HG02970 (cell line): ENCODE data around the gene NPPB.

Source experiments
- ATAC-seq: cut with Tn5 transposase; IDR thresholded peaks from one replicate; pipeline ENCODE4 v1.9.1; 2021; ENCODE audit warnings: mild to moderate bottlenecking, moderate library complexity, moderate number of reproducible peaks; ENCODE audit not compliant: unreplicated experiment, low FRiP score

The NPPB gene

GRCh38 chr1:11881749-11882441, 23.1 kb upstream of the NPPB start:
- ATAC-seq = no peak

DNA sequence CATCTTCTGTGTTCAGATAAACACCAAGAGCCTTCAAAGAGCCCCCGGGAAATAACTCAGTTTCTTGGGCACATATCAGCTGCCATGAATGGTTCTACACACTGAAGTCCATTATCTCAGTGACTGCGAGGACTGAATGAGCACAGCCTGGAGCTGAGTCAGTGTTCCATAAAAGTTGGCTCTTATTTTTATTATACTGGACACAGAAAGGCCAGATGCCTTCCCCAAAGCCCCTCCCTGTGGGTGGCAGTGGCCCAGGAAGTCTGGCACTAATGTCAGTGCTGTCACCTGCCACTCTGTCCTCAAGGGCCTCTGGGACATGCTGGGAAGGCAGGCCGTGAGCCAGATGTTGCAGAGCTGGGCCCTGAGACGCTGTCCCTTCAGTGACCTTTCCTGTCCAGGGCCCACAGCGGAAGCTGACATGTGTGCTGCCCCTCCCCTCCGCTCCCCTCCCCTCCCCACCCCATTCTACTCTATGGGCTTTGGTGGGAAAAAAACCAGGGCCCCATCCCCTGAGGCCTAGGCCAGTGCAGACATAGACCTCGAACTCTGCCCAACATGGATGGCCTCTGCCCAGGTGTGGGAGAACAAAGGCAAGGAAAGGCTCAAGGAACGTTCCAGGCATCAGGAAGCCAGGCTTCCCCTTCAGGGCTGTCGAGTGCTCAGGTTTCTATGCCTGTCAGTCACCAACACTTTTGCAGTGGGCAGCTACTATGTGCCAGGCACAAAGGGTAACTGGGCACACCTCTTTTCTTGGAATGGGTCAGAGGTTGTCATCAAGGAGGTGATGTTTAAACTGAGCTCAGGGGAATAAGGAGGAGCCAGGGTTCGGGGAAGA, 22.4 kb upstream of the NPPB start:
- ATAC-seq = no peak

DNA sequence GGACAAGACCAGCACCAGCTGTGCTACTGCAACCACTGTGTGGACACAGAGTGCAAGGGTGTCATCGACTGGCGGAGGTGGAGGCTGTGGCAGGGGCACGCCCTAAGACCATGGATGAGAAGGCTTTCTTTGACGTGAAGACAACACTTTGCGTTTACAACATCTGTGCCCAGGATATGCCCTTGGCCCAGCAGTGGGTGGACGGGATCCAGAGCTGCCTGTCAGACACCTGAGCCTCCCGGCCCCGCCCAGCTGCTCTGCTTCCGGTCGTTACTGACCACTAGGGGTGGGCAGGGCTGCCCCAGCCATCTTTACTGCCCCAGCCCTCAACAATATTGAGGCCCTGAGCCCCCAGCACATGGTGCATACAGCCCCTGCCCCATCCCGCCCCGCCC, 21.4 kb upstream of the NPPB start:
- ATAC-seq = no peak

DNA sequence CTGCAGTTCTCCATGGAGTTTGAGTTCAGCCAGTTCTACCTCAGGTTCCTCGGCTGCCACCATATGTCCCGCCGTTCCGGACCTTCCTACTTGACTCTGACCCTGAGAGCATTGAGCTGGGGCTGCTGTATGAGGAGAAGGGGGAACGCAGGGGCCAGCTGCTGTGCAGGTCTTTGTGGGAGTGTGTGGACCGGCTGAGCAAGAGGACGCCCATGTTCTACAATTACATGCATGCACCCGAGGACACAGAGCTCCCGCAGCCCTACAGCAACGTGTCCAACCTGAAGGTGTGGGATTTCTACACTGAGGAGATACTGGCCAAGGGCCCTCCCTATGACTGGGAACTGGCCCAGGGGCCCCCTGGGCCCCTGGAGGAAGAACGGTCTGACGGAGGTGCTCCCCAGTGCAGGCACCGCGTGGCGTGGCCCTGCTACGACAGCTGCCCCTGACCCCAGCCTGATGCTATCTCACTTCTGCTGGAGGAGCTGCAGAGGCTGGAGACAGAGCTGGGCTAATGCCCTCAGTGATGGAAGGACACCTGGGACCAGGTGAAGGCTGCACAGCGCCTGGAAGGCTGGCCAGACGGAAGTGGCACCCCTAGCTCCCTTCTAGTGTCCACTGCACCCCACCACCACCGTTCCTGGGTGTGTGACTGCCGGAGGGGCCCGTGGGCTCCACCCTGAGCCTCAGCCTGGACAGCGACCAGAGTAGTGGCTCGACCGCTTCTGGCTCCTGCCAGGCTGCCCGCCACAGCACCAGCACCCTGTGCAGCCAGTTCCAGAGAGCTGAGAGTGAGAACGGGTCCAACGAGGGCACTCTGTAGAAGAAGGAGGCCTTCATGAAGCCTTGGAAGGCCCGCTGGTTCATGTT, 20.8 kb upstream of the NPPB start:
- no peak for ATAC-seq

DNA sequence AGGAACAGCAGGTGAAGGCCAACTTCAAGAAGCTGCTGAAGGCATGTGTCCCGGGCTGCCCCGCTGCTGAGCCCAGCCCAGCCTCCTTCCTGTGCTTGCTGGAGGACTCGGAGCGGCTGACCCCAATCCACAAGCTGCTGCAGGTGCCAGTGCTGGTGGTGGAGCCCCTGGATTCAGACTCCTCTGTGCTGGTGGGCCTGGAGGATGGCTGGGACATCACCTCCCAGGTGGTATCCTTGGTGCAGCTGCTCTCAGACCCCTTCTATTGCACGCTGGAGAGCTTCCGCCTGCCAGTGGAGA, 20.1 kb upstream of the NPPB start:
- no peak for ATAC-seq

DNA sequence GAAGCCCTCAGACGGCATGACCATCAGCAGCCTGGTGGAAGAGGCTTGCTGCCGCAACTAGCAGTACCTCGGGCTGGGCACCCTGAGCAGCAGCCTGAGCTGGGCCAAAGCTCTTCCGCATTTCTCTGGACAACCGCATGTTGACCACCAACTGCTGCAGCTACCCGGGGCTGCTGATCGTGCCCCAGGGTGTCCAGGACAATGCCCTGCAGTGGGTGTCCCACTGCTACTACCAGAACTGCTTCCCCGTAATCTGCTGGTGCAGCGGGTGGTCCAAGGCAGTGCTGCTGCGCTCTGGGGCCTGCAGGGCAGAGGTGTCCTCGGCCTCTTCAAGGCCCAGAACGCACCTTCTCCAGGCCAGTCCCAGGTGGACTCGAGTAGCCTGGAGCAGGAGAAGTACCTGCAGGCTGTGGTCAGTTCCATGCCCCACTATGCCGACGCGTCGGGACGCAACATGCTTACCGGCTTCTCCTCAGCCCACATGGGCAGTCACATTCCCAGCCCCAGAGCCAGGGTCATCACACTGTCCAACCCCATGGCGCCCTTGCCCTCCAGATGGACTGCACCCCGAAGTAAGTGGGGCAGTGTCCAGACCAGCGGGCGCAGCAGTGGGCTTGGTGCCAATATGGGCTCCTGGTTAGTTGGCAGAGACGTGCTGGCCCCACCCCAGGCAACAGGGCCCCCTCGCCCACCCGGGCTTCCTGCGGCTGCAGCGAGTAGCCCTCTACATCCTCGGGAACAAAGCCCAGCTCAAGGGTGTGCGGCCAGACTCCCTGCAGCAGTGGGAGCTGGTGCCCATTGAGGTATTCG, 19.5 kb upstream of the NPPB start:
- no peak for ATAC-seq

DNA sequence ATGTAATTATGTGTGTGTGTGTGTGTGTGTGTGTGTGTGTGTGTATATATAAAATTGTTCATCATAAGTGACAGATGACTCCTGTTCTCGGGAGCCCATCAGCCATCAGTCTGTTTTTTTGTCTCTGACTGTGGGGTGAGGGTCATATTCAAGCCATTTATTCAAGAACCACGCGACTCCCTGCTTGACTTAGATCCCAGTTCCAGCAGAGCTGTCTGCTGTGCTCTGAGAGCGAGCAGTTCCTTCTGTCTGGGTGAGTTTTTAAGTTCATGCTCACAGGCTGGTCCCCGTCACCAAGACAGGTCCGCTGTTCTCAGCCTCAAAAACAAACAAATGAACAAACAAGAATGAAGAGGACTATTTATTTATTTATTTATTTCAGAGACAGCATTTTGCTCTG, 18.3 kb upstream of the NPPB start:
- no peak for ATAC-seq

GRCh38 chr1:11875094-11875493, 16.3 kb upstream of the NPPB start:
- no peak for ATAC-seq

- no peak for ATAC-seq
These were observed 15.9 kb upstream of the NPPB start for GRCh38 chr1:11874624-11875023.

DNA sequence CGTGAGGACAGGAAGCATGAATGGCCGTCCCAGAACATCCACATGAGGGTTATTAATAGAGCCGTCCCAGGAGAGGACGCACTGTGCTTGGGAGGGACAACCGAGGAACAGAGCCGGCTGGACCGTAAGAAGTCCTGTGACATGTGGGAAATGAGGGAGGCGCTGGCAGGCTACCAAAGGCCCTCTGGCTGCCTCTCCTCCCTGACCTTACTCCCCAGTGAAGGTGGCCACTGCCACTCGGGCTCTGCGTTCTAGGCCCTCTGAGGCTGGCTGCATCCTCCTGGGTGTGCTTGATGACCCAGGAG, 15.5 kb upstream of the NPPB start:
- no peak for ATAC-seq

- no peak for ATAC-seq
These were observed 14.9 kb upstream of the NPPB start for GRCh38 chr1:11873395-11874257.

- ATAC-seq = no peak
These were observed 13.8 kb upstream of the NPPB start for GRCh38 chr1:11872545-11872944.

DNA sequence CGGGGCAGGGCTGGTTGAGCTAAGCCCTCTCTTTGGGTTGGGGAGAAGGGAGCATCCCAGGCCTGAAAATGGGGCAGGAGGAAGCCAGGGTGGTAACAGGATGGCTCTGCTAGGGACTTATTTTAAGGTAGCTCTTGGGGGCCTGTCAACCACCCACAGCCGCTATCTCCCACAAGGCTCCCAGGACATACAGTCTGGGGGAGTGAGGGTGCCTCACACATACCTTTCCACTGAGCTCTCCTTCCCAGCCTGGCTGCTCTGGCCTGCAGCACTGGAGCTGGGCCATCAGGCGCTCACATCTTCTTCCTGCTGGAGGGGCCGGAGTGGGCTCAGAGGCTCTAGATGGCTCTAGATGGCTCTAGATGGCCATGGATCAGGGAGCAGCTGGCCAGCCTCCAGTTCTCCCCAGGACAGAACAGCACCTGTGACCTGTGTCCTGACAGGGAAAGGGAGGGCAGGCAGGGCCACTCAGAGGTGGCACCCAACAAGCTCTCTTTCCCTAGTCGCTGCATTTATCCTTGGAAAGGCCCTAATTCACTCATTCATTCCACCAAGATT, 11.0 kb upstream of the NPPB start:
- no peak for ATAC-seq

DNA sequence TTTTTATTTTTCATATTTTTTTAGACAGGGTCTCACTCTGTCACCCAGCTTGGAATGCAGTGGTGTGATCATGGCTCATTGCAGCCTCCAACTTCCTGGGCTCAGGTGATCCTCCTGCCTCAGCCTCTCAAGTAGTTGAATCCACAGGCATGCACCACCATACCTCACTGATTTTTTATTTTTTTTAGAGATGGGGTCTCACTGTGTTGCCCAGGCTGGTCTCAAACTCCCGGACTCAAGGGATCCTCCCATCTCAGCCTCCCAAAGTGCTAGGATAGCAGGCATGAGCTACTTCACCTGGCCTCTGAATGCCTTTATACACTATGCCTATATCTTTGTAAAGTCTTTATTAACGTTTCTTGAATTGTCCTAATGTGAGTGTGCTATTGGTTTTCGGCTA, 10.4 kb upstream of the NPPB start:
- ATAC-seq = no peak

- ATAC-seq = no peak
These were observed 9.7 kb upstream of the NPPB start for GRCh38 chr1:11868331-11868980.

DNA sequence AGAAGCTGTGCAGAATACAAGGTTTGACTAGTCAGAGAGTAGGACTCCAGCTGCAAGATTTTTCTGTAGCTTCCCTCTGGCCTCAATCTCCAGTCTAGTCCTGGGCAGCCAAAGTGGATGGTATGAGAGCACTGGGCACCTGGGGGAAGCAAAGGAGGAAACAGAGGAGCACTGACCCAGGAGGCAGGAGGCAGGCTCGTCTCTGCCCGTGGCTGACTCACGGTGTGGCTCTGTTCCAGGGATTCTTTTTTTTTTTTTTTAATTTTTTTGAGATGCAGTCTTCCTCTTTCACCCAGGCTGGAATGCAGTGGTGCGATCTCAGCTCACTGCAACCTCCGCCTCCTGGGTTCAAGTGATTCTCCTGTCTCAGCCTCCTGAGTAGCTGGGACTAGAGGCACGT, 4.1 kb upstream of the NPPB start:
- no peak for ATAC-seq

DNA sequence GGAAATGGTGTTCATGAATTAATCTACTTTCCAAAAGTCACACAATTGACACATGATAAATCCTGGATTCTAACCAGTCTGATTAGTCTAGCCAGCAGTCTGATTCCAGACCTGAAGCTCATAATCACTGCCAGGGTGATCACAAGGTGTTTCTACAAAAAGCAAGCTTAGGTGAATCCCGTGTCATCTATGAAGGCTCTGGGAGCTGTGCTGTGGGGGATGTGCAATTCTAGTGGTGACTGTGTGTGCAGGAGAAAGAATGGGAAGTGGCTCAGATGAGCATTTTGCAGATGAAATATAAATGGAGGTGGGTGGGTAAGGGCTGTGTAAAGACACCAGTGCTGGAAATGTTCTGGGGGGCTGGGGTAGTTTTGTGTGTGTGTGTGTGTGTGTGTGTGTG, 1.8 kb upstream of the NPPB start:
- no peak for ATAC-seq

- ATAC-seq = no peak
These were observed 1.3 kb upstream of the NPPB start for GRCh38 chr1:11860083-11860482.
